ENCODE results near the gene SPACA9.

The SPACA9 gene

GRCh38 chr9:132864277-132864676 is 14.4 kb upstream of the SPACA9 start:
- no peak for DNase-seq

- no peak for DNase-seq
Observed at GRCh38 chr9:132864691-132865090, 14.0 kb upstream of the SPACA9 start.

- no peak for DNase-seq
Observed at GRCh38 chr9:132866898-132867297, 11.8 kb upstream of the SPACA9 start.

- no peak for DNase-seq
Observed at GRCh38 chr9:132869266-132869665, 9.4 kb upstream of the SPACA9 start.

- no peak for DNase-seq
Observed at GRCh38 chr9:132873403-132873802, 5.3 kb upstream of the SPACA9 start.

- no peak for DNase-seq
Observed at GRCh38 chr9:132875159-132875558, 3.5 kb upstream of the SPACA9 start.

- DNase-seq: no peak
Observed at GRCh38 chr9:132876849-132877248, 1.8 kb upstream of the SPACA9 start.

GRCh38 chr9:132877458-132877823 is 1.3 kb upstream of the SPACA9 start:
- no peak for DNase-seq

GRCh38 chr9:132877824-132878694 is 639 bp upstream of the SPACA9 start, which contains the start of gene AK8:
Gene AK8 (minus strand): TSS chr9:132878284. CDS start chr9:132878255, 29 bp downstream.
- peak; percentile 87 for DNase-seq

GRCh38 chr9:132879457-132880323 is 992 bp downstream of the SPACA9 start:
- DNase-seq: no peak

GRCh38 chr9:132880324-132880661 is 1.6 kb downstream of the SPACA9 start:
- no peak for DNase-seq

- no peak for DNase-seq
Observed at GRCh38 chr9:132881826-132882225, 3.1 kb downstream of the SPACA9 start.

GRCh38 chr9:132882616-132883015 is 3.9 kb downstream of the SPACA9 start:
- no peak for DNase-seq

GRCh38 chr9:132883349-132884294 is 4.9 kb downstream of the SPACA9 start:
- no peak for DNase-seq

GRCh38 chr9:132885720-132886333 is 7.1 kb downstream of the SPACA9 start:
- no peak for DNase-seq

- no peak for DNase-seq
Observed at GRCh38 chr9:132886334-132886725, 7.6 kb downstream of the SPACA9 start.

GRCh38 chr9:132887181-132888120 is 8.8 kb downstream of the SPACA9 start:
- DNase-seq: no peak

- DNase-seq: no peak
Observed at GRCh38 chr9:132888151-132888550, 9.5 kb downstream of the SPACA9 start.

GRCh38 chr9:132892400-132892799 is 13.7 kb downstream of the SPACA9 start:
- DNase-seq: no peak

- no peak for DNase-seq
Observed at GRCh38 chr9:132894346-132894745, 15.6 kb downstream of the SPACA9 start.
